Astrocyte (in vitro differentiated cells and primary cell): ENCODE results near the gene ADGRE2.

ENCODE experiments used
- EZH2 ChIP-seq: IDR thresholded peaks from 2 replicates; pipeline ENCODE4 v1.6.1; 2012; ENCODE audit warnings: mild to moderate bottlenecking, low read length, inconsistent platforms; ENCODE audit not compliant: insufficient read depth
- TF ChIP-seq, protein P1 (sequence below): IDR thresholded peaks from 2 replicates; pipeline ENCODE4 v1.5.1; 2011; ENCODE audit warnings: low read depth, mild to moderate bottlenecking, inconsistent platforms, low read length, moderate library complexity; ENCODE audit not compliant: insufficient read depth

DNA sequence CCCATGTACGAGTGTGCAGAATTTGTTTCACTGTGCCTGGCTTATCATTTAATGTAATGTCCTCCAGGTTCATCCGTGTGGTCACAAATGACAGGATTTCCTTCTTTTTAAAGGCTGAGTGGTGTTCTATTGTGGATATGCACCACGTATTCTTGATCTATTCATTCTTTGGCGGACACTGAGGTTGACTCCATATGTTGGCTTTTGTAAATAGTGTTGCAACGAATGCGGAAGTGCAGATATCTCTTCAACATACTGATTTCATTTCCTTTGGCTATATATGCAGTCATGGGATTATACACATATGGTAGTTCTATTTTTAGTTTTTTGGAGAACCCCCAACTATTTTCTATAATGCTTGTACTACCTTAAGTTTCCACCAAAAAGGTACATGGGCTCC, 43.6 kb upstream of the ADGRE2 start:
- TF ChIP-seq, protein P1, sequence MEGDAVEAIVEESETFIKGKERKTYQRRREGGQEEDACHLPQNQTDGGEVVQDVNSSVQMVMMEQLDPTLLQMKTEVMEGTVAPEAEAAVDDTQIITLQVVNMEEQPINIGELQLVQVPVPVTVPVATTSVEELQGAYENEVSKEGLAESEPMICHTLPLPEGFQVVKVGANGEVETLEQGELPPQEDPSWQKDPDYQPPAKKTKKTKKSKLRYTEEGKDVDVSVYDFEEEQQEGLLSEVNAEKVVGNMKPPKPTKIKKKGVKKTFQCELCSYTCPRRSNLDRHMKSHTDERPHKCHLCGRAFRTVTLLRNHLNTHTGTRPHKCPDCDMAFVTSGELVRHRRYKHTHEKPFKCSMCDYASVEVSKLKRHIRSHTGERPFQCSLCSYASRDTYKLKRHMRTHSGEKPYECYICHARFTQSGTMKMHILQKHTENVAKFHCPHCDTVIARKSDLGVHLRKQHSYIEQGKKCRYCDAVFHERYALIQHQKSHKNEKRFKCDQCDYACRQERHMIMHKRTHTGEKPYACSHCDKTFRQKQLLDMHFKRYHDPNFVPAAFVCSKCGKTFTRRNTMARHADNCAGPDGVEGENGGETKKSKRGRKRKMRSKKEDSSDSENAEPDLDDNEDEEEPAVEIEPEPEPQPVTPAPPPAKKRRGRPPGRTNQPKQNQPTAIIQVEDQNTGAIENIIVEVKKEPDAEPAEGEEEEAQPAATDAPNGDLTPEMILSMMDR = no peak
- TF ChIP-seq EZH2 = no peak
